Measurements from ENCODE around the gene HLF.

Gene HLF

GRCh38 chr17:55264645-55265298, at the start of gene HLF:
TSS of gene HLF (plus strand) at chr17:55264960. CDS start at chr17:55265485, 525 bp downstream.
- DNase-seq = peak; percentile 92

- no peak for DNase-seq
These were observed 49.0 kb upstream of the HLF start for GRCh38 chr17:55215711-55216110.

GRCh38 chr17:55216888-55217287, 47.9 kb upstream of the HLF start:
- DNase-seq = peak; percentile 22

GRCh38 chr17:55219459-55219858, 45.3 kb upstream of the HLF start:
- no peak for DNase-seq

GRCh38 chr17:55219934-55220333, 44.8 kb upstream of the HLF start:
- no peak for DNase-seq

- no peak for DNase-seq
These were observed 41.2 kb upstream of the HLF start for GRCh38 chr17:55223524-55223923.

- DNase-seq = no peak
These were observed 40.0 kb upstream of the HLF start for GRCh38 chr17:55224746-55225145.

- no peak for DNase-seq
These were observed 39.5 kb upstream of the HLF start for GRCh38 chr17:55225237-55225636.

- DNase-seq = no peak
These were observed 36.0 kb upstream of the HLF start for GRCh38 chr17:55228683-55229192.

GRCh38 chr17:55229276-55229675, 35.5 kb upstream of the HLF start:
- DNase-seq = no peak

GRCh38 chr17:55230716-55231115, 34.0 kb upstream of the HLF start:
- no peak for DNase-seq

GRCh38 chr17:55233840-55234239, 30.9 kb upstream of the HLF start:
- no peak for DNase-seq

- peak; percentile 60 for DNase-seq
These were observed 28.4 kb upstream of the HLF start for GRCh38 chr17:55236316-55236715.

- DNase-seq = peak; percentile 57
These were observed 27.5 kb upstream of the HLF start for GRCh38 chr17:55237268-55237667.

- no peak for DNase-seq
These were observed 26.9 kb upstream of the HLF start for GRCh38 chr17:55237841-55238178.

GRCh38 chr17:55238179-55238930, 26.4 kb upstream of the HLF start:
- peak; percentile 97 for DNase-seq

GRCh38 chr17:55238931-55239297, 25.8 kb upstream of the HLF start:
- DNase-seq = peak; percentile 56

GRCh38 chr17:55241097-55241496, 23.7 kb upstream of the HLF start:
- DNase-seq = no peak

- no peak for DNase-seq
These were observed 22.3 kb upstream of the HLF start for GRCh38 chr17:55242476-55242875.

GRCh38 chr17:55245986-55246385, 18.8 kb upstream of the HLF start:
- no peak for DNase-seq

GRCh38 chr17:55246583-55246982, 18.2 kb upstream of the HLF start:
- DNase-seq = no peak

- no peak for DNase-seq
These were observed 16.7 kb upstream of the HLF start for GRCh38 chr17:55248077-55248476.

- DNase-seq = no peak
These were observed 14.9 kb upstream of the HLF start for GRCh38 chr17:55249861-55250260.

GRCh38 chr17:55254375-55254774, 10.4 kb upstream of the HLF start:
- no peak for DNase-seq

All from hematopoietic multipotent progenitor cell treated with erythropoietin and hydrocortisone succinate and interleukin-3 and kit ligand, for 4 days (in vitro differentiated cells).